Mesenchymal stem cell (in vitro differentiated cells and primary cell): ENCODE results near the gene MPDZ. TPM values are rescaled to one million over a fixed set of nuclear protein-coding genes. Genes with fewer than 3 reads are reported as not detected.

ENCODE experiments used
- DNase-seq: peaks from one replicate; pipeline ENCODE4 v3.0.0-alpha.2; 2013
- H2AFZ ChIP-seq: one replicate; pipeline ENCODE4 v1.6.1; 2013; ENCODE audit warnings: low read depth, mild to moderate bottlenecking, control low read depth, inconsistent platforms, low read length, moderate library complexity
- H2AK5ac ChIP-seq: 2 replicates; pipeline ENCODE4 v1.6.1; 2013; ENCODE audit warnings: low read length, moderate library complexity, mild to moderate bottlenecking, inconsistent platforms; ENCODE audit not compliant: severe bottlenecking
- H2BK120ac ChIP-seq: one replicate; pipeline ENCODE4 v1.6.1; 2013; ENCODE audit warnings: low read depth, mild to moderate bottlenecking, inconsistent platforms, low read length, moderate library complexity
- H2BK12ac ChIP-seq, 2 experiments: one replicate each; pipeline ENCODE4 v1.6.1; 2013; ENCODE audit warnings: inconsistent platforms in 2 of 2, low read length in 2 of 2, mild to moderate bottlenecking in 2 of 2, moderate library complexity in 2 of 2, control low read depth in 1 of 2
- H2BK15ac ChIP-seq: one replicate; pipeline ENCODE4 v1.6.1; 2013; ENCODE audit warnings: mild to moderate bottlenecking, low read depth, inconsistent platforms; ENCODE audit not compliant: poor library complexity, severe bottlenecking
- H2BK5ac ChIP-seq: 2 replicates; pipeline ENCODE4 v1.6.1; 2013; ENCODE audit warnings: low read depth, mild to moderate bottlenecking, low read length, control low read depth, inconsistent platforms; ENCODE audit not compliant: poor library complexity, severe bottlenecking
- H3K14ac ChIP-seq, 2 experiments: one replicate each; pipeline ENCODE4 v1.6.1; 2013; ENCODE audit warnings: inconsistent platforms in 2 of 2, low read length in 2 of 2, control low read depth in 1 of 2, mild to moderate bottlenecking in 1 of 2, moderate library complexity in 1 of 2
- H3K18ac ChIP-seq, 2 experiments: one replicate each; pipeline ENCODE4 v1.6.1; 2013; ENCODE audit warnings: inconsistent platforms in 2 of 2, low read length in 2 of 2, control low read depth in 1 of 2, low read depth in 1 of 2, mild to moderate bottlenecking in 1 of 2
- H3K23ac ChIP-seq, 2 experiments: one replicate each; pipeline ENCODE4 v1.6.1; 2013; ENCODE audit warnings: inconsistent platforms in 2 of 2, low read length in 2 of 2, mild to moderate bottlenecking in 2 of 2, moderate library complexity in 2 of 2, control low read depth in 1 of 2
- H3K27ac ChIP-seq: 2 replicates; pipeline ENCODE4 v1.5.1; 2013; ENCODE audit warnings: mild to moderate bottlenecking, moderate library complexity, low read length, control low read depth, inconsistent platforms; ENCODE audit not compliant: poor library complexity, severe bottlenecking
- H3K27me3 ChIP-seq, 2 experiments: 2 replicates each; pipeline versions ENCODE4 v1.6.1 to v1.7.0; 2013; ENCODE audit warnings: low read length in 2 of 2, mild to moderate bottlenecking in 2 of 2, moderate library complexity in 2 of 2, control low read depth in 1 of 2, inconsistent platforms in 1 of 2; ENCODE audit not compliant: control insufficient read depth in 1 of 2, insufficient read depth in 1 of 2
- H3K36me3 ChIP-seq, 2 experiments: 2 replicates each; pipeline versions ENCODE4 v1.6.1 to v1.7.0; 2013; ENCODE audit warnings: low read length in 2 of 2, control low read depth in 1 of 2, inconsistent platforms in 1 of 2, low read depth in 1 of 2, mild to moderate bottlenecking in 1 of 2; ENCODE audit not compliant: insufficient read depth in 2 of 2, control insufficient read depth in 1 of 2
- H3K4ac ChIP-seq, 2 experiments: one replicate each; pipeline ENCODE4 v1.6.1; 2013; ENCODE audit warnings: inconsistent platforms in 2 of 2, low read length in 2 of 2, mild to moderate bottlenecking in 2 of 2, moderate library complexity in 2 of 2, control low read depth in 1 of 2, low read depth in 1 of 2
- H3K4me1 ChIP-seq: 2 replicates; pipeline ENCODE4 v1.6.1; 2013; ENCODE audit warnings: low read depth, low read length, control low read depth; ENCODE audit not compliant: control insufficient read depth, insufficient read depth
- H3K4me2 ChIP-seq: 2 replicates; pipeline ENCODE4 v1.6.1; 2013; ENCODE audit warnings: low read length, mild to moderate bottlenecking, inconsistent platforms; ENCODE audit not compliant: poor library complexity, severe bottlenecking
- H3K4me3 ChIP-seq, 2 experiments: 2 replicates each; pipeline versions ENCODE4 v1.5.1 to v1.7.0; 2013; ENCODE audit warnings: low read length in 2 of 2, mild to moderate bottlenecking in 2 of 2, control low read depth in 1 of 2, low read depth in 1 of 2; ENCODE audit not compliant: insufficient read depth in 1 of 2
- H3K79me1 ChIP-seq: replicated peaks from 2 replicates; pipeline ENCODE4 v1.6.1; 2013; ENCODE audit warnings: mild to moderate bottlenecking, control low read depth, low read length, inconsistent platforms; ENCODE audit not compliant: poor library complexity, severe bottlenecking
- H3K9ac ChIP-seq: 2 replicates; pipeline ENCODE4 v1.7.0; 2013; ENCODE audit warnings: mild to moderate bottlenecking, low read length, moderate library complexity
- H3K9me3 ChIP-seq: 2 replicates; pipeline ENCODE4 v1.7.0; 2013; ENCODE audit warnings: mild to moderate bottlenecking, low read length; ENCODE audit not compliant: control insufficient read depth
- H4K8ac ChIP-seq: one replicate; pipeline ENCODE4 v1.6.1; 2013; ENCODE audit warnings: inconsistent platforms, mild to moderate bottlenecking, low read length, moderate library complexity
- H4K91ac ChIP-seq: one replicate; pipeline ENCODE4 v1.6.1; 2013; ENCODE audit warnings: mild to moderate bottlenecking, low read length, inconsistent platforms
- WGBS: methylation state at CpG from one replicate; pipeline ENCODE4 v1.1.7; 2013; ENCODE audit warnings: mixed read lengths; 5-methylcytosine and 5-hydroxymethylcytosine counted together
- polyA plus RNA-seq, 2 experiments: library from polyadenylated mRNA; stranded (reverse); fragments of 200-250 nt; gene quantifications; one replicate each; pipeline ENCODE4 v1.2.3, GENCODE V29; 2013

MPDZ gene
- polyA plus RNA-seq (2013, experiment 1 of 2): 21.5 TPM
- polyA plus RNA-seq (2013, experiment 2 of 2): 22.9 TPM

GRCh38 chr9:13279284-13280141 is at the start of gene MPDZ:
Gene MPDZ, minus strand, starts transcription at chr9:13279692. Its CDS starts 29,377 bp downstream, at chr9:13250315.
- Histone ChIP-seq H4K8ac (peak within 1 kb of the TSS; percentile 99), H3K27ac (peak within 1 kb of the TSS; percentile 78), H3K79me1 (no peaks in the 10 kb centered on the region), H3K4me3 (peak within 1 kb of the TSS; percentile 70 to 92), H3K23ac (peak within 1 kb of the TSS; percentile 68 to 73), H2BK12ac (peak within 1 kb of the TSS; percentile 38 to 79), H2BK120ac (peak within 1 kb of the TSS; percentile 94), H3K4me2 (peak within 1 kb of the TSS; percentile 85), H3K9ac (peak within 1 kb of the TSS; percentile 96), H3K4ac (peak within 1 kb of the TSS; percentile 90 to 99), H2BK5ac (no peak within 1 kb of the TSS), H4K91ac (peak within 1 kb of the TSS; percentile 92), H2BK15ac (peak within 1 kb of the TSS; percentile 99), H2AK5ac (no peak within 1 kb of the TSS), H3K18ac (peak within 1 kb of the TSS; percentile 93 to 99), H3K9me3 (no peaks in the 10 kb centered on the region), H3K36me3 (no peaks in the 10 kb centered on the region), H3K14ac (peak within 1 kb of the TSS in 1 of 2 experiments; percentile 98), H3K27me3 (no peaks in the 10 kb centered on the region), H2AFZ (peak within 1 kb of the TSS; percentile 77), H3K4me1 (peaks cover 1% of the 10 kb centered on the region)
- WGBS: 7% methylated on average over 73 of the region's 82 CpGs
- DNase-seq: peak; percentile 81

- Histone ChIP-seq H3K9ac (no peak overlapping the region), H2AK5ac (no peak overlapping the region), H3K4ac (no peak overlapping the region), H2BK120ac (no peak overlapping the region), H3K27ac (no peak overlapping the region), H3K9me3 (no peaks in the 10 kb centered on the region), H2AFZ (no peak overlapping the region), H2BK15ac (no peak overlapping the region), H3K4me1 (no peaks in the 10 kb centered on the region), H3K23ac (no peak overlapping the region), H3K18ac (no peak overlapping the region), H2BK12ac (no peak overlapping the region), H3K4me2 (no peak overlapping the region), H2BK5ac (no peak overlapping the region), H3K79me1 (no peaks in the 10 kb centered on the region), H3K36me3 (no peaks in the 10 kb centered on the region), H3K27me3 (no peaks in the 10 kb centered on the region), H4K8ac (no peak overlapping the region), H4K91ac (no peak overlapping the region), H3K14ac (no peak overlapping the region), H3K4me3 (no peak overlapping the region)
- WGBS: 100% methylated on average over 1 of the region's 1 CpG
- no peak for DNase-seq
These were observed 45.5 kb upstream of the MPDZ start for GRCh38 chr9:13324988-13325387.

GRCh38 chr9:13322828-13323550 is 43.5 kb upstream of the MPDZ start:
- H3K79me1 ChIP-seq: no peaks in the 10 kb centered on the region
- H3K36me3 ChIP-seq: no peaks in the 10 kb centered on the region
- H4K91ac ChIP-seq: no peak overlapping the region
- no peak for DNase-seq
- no peak overlapping the region for H2AK5ac ChIP-seq
- H2BK15ac ChIP-seq: no peak overlapping the region
- H3K9me3 ChIP-seq: peaks cover 7% of the 10 kb centered on the region
- no peak overlapping the region for H3K4me2 ChIP-seq
- H4K8ac ChIP-seq: no peak overlapping the region
- H3K18ac ChIP-seq: no peak overlapping the region
- no peak overlapping the region for H3K14ac ChIP-seq
- no peak overlapping the region for H3K4me3 ChIP-seq
- H2AFZ ChIP-seq: no peak overlapping the region
- no peak overlapping the region for H3K9ac ChIP-seq
- H2BK120ac ChIP-seq: no peak overlapping the region
- WGBS: 88% methylated on average over 25 of the region's 29 CpGs
- H3K4me1 ChIP-seq: no peaks in the 10 kb centered on the region
- no peaks in the 10 kb centered on the region for H3K27me3 ChIP-seq
- no peak overlapping the region for H3K4ac ChIP-seq
- H2BK5ac ChIP-seq: no peak overlapping the region
- H2BK12ac ChIP-seq: no peak overlapping the region
- H3K23ac ChIP-seq: no peak overlapping the region
- H3K27ac ChIP-seq: no peak overlapping the region

DNA sequence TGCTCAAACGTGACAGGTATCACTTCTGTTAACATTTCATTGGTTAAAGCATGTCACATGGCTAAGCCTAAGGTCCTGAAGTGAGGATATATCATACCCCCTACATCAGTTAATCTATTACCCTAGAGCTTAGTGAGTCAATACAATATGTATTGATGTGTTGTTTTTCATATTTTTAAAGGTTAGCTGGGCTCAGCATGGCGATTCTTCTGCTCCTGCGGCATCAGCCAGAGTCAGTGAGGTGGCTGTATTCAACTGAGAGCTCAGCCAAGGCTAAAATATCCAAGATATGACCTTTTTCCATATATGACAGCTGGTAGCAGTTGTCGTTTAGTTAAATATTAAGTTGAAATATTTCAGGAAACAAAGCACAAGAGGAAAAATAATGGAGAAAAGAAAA is 38.5 kb upstream of the MPDZ start:
- H3K4me3 ChIP-seq: no peak overlapping the region
- H3K4ac ChIP-seq: no peak overlapping the region
- no peak overlapping the region for H2BK12ac ChIP-seq
- no peak overlapping the region for H2BK15ac ChIP-seq
- no peaks in the 10 kb centered on the region for H3K36me3 ChIP-seq
- no peaks in the 10 kb centered on the region for H3K79me1 ChIP-seq
- no peak overlapping the region for H4K8ac ChIP-seq
- no peak overlapping the region for H2BK120ac ChIP-seq
- 94% methylated on average over 3 of the region's 4 CpGs for WGBS
- no peak overlapping the region for H3K18ac ChIP-seq
- no peak overlapping the region for H2AFZ ChIP-seq
- peaks cover 15% of the 10 kb centered on the region for H3K9me3 ChIP-seq
- DNase-seq: no peak
- H3K14ac ChIP-seq: no peak overlapping the region
- no peaks in the 10 kb centered on the region for H3K4me1 ChIP-seq
- H2AK5ac ChIP-seq: no peak overlapping the region
- no peak overlapping the region for H2BK5ac ChIP-seq
- H3K27me3 ChIP-seq: no peaks in the 10 kb centered on the region
- no peak overlapping the region for H3K4me2 ChIP-seq
- no peak overlapping the region for H3K27ac ChIP-seq
- no peak overlapping the region for H3K23ac ChIP-seq
- no peak overlapping the region for H4K91ac ChIP-seq
- H3K9ac ChIP-seq: no peak overlapping the region
